ENCODE results near the gene PHC2.

Gene PHC2

DNA sequence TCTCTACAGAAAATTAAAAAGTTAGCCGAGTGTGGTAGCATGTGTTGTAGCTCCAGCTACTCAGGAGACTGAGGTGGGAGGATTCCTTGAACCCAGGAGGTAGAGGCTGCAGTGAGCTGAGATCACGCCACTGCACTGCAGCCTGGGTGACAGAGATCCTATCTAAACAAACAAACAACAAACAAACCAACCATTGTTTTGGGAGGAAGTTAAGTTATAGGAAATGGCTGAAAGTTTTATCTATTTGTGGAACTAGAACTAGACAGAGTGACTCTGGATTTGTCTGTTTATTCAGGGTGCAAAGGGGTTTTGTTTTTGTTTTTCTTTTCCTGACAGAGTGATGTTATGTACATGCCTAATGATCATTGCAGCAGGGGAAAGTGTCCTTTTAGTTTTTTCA is 143.6 kb downstream of the PHC2 start:
- no peak for DNase-seq
- peaks cover 40% of the 10 kb centered on the region for H3K36me3 Mint-ChIP-seq (ENCODE audit: low read depth)
- H3K4me1 Mint-ChIP-seq (ENCODE audit: low read depth), result no peaks in the 10 kb centered on the region
- no peaks in the 10 kb centered on the region for H3K9me3 Mint-ChIP-seq
- no peak overlapping the region for H3K4me3 Mint-ChIP-seq
- no peak overlapping the region for H3K27ac Mint-ChIP-seq
- H3K27me3 Mint-ChIP-seq, result no peaks in the 10 kb centered on the region

GRCh38 chr1:33286451-33287185 is 144.3 kb downstream of the PHC2 start:
- Mint-ChIP-seq H3K27me3 (no peaks in the 10 kb centered on the region), H3K4me3 (no peak overlapping the region), H3K27ac (no peak overlapping the region), H3K4me1 (ENCODE audit: low read depth) (no peaks in the 10 kb centered on the region), H3K9me3 (no peaks in the 10 kb centered on the region), H3K36me3 (ENCODE audit: low read depth) (peaks cover 47% of the 10 kb centered on the region)
- DNase-seq, result no peak

DNA sequence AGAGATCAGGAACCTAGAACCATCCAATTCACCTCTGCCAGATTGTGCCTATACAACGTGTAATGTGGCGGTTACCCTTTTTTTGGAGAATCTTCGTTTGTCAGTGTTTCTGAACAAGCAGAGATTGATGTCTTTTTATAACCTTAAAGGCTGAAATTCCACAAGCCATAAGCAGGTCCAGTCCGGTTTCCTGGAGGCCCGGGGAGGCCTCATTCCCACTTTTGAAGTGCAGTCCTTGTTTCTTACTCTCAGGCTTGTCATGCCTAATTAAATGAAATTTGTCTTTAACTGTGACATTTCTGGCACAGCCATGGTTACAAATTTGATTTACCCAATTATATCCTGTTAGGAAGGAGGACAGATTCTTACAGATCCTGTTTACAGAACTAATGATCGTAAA is 146.8 kb downstream of the PHC2 start:
- DNase-seq, result no peak
- Mint-ChIP-seq H3K4me3 (no peak overlapping the region), H3K27me3 (no peaks in the 10 kb centered on the region), H3K36me3 (ENCODE audit: low read depth) (peaks cover 55% of the 10 kb centered on the region), H3K27ac (no peak overlapping the region), H3K4me1 (ENCODE audit: low read depth) (no peaks in the 10 kb centered on the region), H3K9me3 (no peaks in the 10 kb centered on the region)

- peaks cover 56% of the 10 kb centered on the region for H3K36me3 Mint-ChIP-seq (ENCODE audit: low read depth)
Observed at GRCh38 chr1:33282791-33283190, 148.1 kb downstream of the PHC2 start.

GRCh38 chr1:33281554-33282303 is 149.2 kb downstream of the PHC2 start:
- Mint-ChIP-seq H3K9me3 (no peaks in the 10 kb centered on the region), H3K36me3 (ENCODE audit: low read depth) (peaks cover 57% of the 10 kb centered on the region), H3K4me1 (ENCODE audit: low read depth) (no peaks in the 10 kb centered on the region), H3K27me3 (no peaks in the 10 kb centered on the region), H3K4me3 (no peak overlapping the region), H3K27ac (no peak overlapping the region)
- DNase-seq, result no peak

More at GRCh38 chr1:33282791-33283190, 148.1 kb downstream of the PHC2 start:
- DNase-seq, result no peak
- Mint-ChIP-seq H3K4me1 (ENCODE audit: low read depth) (no peaks in the 10 kb centered on the region), H3K4me3 (no peak overlapping the region), H3K9me3 (no peaks in the 10 kb centered on the region), H3K27ac (no peak overlapping the region), H3K27me3 (no peaks in the 10 kb centered on the region)

- no peaks in the 10 kb centered on the region for H3K9me3 Mint-ChIP-seq
- no peak overlapping the region for H3K27ac Mint-ChIP-seq
- DNase-seq, result no peak
- H3K36me3 Mint-ChIP-seq (ENCODE audit: low read depth), result peaks cover 57% of the 10 kb centered on the region
- H3K27me3 Mint-ChIP-seq, result no peaks in the 10 kb centered on the region
- H3K4me3 Mint-ChIP-seq, result no peak overlapping the region
- H3K4me1 Mint-ChIP-seq (ENCODE audit: low read depth), result no peaks in the 10 kb centered on the region
Observed at GRCh38 chr1:33280091-33280661, 150.7 kb downstream of the PHC2 start.

GRCh38 chr1:33277488-33278084 is 153.3 kb downstream of the PHC2 start:
- no peak for DNase-seq
- peaks cover 40% of the 10 kb centered on the region for H3K36me3 Mint-ChIP-seq (ENCODE audit: low read depth)
- no peaks in the 10 kb centered on the region for H3K27me3 Mint-ChIP-seq
- H3K9me3 Mint-ChIP-seq, result no peaks in the 10 kb centered on the region
- no peak overlapping the region for H3K27ac Mint-ChIP-seq
- no peak overlapping the region for H3K4me3 Mint-ChIP-seq
- H3K4me1 Mint-ChIP-seq (ENCODE audit: low read depth), result peaks cover 13% of the 10 kb centered on the region

DNA sequence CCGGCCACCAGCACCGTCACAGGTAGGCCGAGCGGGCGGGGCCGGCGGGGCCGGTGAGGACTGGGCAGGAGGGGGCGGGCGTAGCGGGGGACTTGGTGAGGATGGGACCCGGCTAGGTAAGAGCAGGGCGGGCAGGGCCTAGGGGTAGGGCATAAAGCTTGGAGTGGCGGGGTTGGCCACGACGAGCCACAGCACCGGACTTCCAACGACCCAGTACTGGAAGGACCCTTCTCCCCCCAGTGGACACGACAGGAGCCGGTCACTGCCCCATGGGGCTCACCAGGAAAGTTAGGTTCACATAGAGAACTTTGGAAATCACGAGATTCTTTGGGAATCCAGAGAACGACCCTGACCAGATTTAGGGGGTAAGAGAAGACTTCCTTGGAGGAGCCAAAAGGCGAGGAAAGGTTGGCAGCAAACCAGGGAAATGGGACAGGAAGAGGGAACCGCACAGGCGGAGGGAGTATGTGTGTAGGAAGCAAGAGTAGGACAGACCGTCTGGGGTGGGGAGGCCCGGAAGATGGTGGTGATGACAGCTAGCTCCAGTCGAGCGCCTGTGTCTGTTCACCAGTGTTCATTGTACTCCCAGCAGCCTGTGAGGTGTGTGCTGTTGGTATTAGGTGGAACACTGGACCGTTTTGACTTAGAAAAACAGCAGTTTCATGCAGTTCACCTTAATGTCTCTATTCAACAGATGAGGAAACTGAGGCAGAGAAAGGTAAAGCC is 154.2 kb downstream of the PHC2 start:
- Mint-ChIP-seq H3K27ac (no peak overlapping the region), H3K9me3 (no peaks in the 10 kb centered on the region), H3K4me3 (no peak overlapping the region), H3K36me3 (ENCODE audit: low read depth) (peaks cover 32% of the 10 kb centered on the region), H3K27me3 (no peaks in the 10 kb centered on the region), H3K4me1 (ENCODE audit: low read depth) (peaks cover 15% of the 10 kb centered on the region)
- no peak for DNase-seq

DNA sequence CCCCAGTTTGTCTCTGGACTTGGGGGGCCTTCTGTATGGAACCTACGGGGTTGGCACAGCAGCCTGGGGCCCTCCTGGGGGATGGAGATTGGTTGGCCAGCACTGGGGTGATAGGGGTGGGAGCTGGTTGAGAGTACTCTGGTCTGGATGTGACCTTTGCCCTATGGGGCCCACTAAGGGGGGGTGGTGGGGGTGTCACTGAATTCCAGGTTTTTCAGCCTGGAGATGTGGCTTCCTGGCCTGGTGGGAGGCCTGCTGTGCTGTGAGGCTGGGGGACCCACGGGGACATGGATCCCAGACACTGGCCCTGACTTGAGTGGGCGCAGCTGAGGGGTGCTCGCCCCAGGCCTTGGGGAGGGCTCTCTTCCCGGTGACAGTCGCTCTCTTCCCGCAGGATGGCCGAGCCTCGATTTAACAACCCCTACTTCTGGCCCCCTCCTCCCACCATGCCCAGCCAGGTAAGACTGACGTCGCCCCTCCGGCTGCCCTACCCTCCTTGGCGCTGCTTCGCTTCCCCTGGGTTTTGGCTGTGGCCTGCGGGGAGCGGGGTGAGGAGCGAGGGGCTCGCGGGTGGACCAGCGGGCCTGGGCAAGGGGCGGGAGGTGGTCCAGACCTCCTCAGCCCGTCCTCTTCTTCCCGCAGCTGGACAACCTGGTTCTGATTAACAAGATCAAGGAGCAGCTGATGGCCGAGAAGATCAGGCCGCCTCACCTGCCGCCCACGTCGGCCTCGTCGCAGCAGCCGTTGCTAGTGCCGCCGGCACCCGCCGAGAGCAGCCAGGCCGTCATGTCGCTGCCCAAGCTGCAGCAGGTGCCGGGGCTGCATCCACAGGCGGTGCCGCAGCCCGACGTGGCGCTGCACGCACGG is 155.0 kb downstream of the PHC2 start:
- Mint-ChIP-seq H3K4me3 (no peak overlapping the region), H3K9me3 (no peaks in the 10 kb centered on the region), H3K27me3 (no peaks in the 10 kb centered on the region), H3K4me1 (ENCODE audit: low read depth) (peaks cover 18% of the 10 kb centered on the region), H3K27ac (no peak overlapping the region), H3K36me3 (ENCODE audit: low read depth) (peaks cover 24% of the 10 kb centered on the region)
- no peak for DNase-seq

- no peak overlapping the region for H3K27ac Mint-ChIP-seq
Observed at GRCh38 chr1:33275195-33275594, 155.7 kb downstream of the PHC2 start.

GRCh38 chr1:33274446-33274845 is 156.4 kb downstream of the PHC2 start:
- Mint-ChIP-seq H3K4me1 (ENCODE audit: low read depth) (peaks cover 18% of the 10 kb centered on the region), H3K27ac (peak overlapping the region; percentile 1), H3K9me3 (no peaks in the 10 kb centered on the region), H3K4me3 (no peak overlapping the region), H3K27me3 (no peaks in the 10 kb centered on the region), H3K36me3 (ENCODE audit: low read depth) (peaks cover 14% of the 10 kb centered on the region)
- DNase-seq, result peak; percentile 16

More at GRCh38 chr1:33275195-33275594, 155.7 kb downstream of the PHC2 start:
- no peaks in the 10 kb centered on the region for H3K9me3 Mint-ChIP-seq
- H3K4me3 Mint-ChIP-seq, result no peak overlapping the region
- DNase-seq, result no peak
- H3K27me3 Mint-ChIP-seq, result no peaks in the 10 kb centered on the region
- H3K36me3 Mint-ChIP-seq (ENCODE audit: low read depth), result peaks cover 22% of the 10 kb centered on the region
- peaks cover 18% of the 10 kb centered on the region for H3K4me1 Mint-ChIP-seq (ENCODE audit: low read depth)

DNA sequence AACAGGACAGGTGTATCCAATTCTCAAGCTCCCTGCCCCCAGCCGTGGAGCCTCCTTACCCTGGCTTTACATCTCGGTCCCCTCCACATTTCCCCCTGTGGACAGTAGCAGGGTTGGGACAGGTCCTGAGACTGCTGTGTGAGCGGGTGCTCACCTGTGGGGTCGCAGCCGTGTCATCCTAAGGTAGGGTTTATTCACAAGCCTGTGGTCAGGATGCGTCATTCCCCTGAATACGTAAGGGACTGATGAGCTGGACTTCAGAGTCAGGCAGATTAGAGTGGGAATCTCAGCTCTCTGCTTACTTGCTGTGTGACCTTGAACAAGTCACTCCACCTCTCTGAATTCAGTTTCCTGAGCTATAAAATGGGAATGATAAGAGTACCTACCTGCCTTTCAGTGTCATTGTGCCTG is 156.9 kb downstream of the PHC2 start:
- H3K9me3 Mint-ChIP-seq, result no peaks in the 10 kb centered on the region
- H3K36me3 Mint-ChIP-seq (ENCODE audit: low read depth), result peaks cover 14% of the 10 kb centered on the region
- DNase-seq, result peak; percentile 24
- no peak overlapping the region for H3K4me3 Mint-ChIP-seq
- peak overlapping the region; percentile 1 for H3K27ac Mint-ChIP-seq
- H3K4me1 Mint-ChIP-seq (ENCODE audit: low read depth), result peaks cover 18% of the 10 kb centered on the region
- no peaks in the 10 kb centered on the region for H3K27me3 Mint-ChIP-seq

All from activated T-cell treated with anti-CD3 and anti-CD28 coated beads, Interleukin-2, amount 50 U/mL, for 24 hours (primary cell).